MCF 10A (cell line): ENCODE data around the gene ELL3. TPM values are rescaled to one million over a fixed set of nuclear protein-coding genes. Genes with fewer than 3 reads are reported as not detected.
"Not testable (repeated sequence)": the region's sequence is repeated elsewhere in the genome, so short reads cannot be mapped to it uniquely, and the experiment has no call there.

Experiments used
- BruUV-seq: library from RNA; stranded (reverse); fragments of 400-500 nt; replicated peaks from 2 replicates; lab custom pipeline; 2021; lab: Mats Ljungman, UMichigan
- CTCF ChIA-PET: fragments of 300-600 bp; sonication (Branson Sonifier 250); formaldehyde crosslinking; extraction: SDS; loops from one replicate; lab custom pipeline; 2021; ENCODE audit warnings: antibody characterized with exemption, inconsistent platforms; lab: Yijun Ruan, JAX
- POLR2A ChIA-PET: fragments of 300-600, 350-650 bp; sonication (Branson Sonifier 250); formaldehyde crosslinking; extraction: SDS; loops from one replicate; lab custom pipeline; 2020; ENCODE audit warnings: antibody characterized with exemption, inconsistent platforms; lab: Yijun Ruan, JAX
- DNase-seq: peaks from one replicate; pipeline ENCODE4 v3.0.0-alpha.2; 2018; ENCODE audit not compliant: unreplicated experiment
- H3K27ac Mint-ChIP-seq: one replicate; pipeline ENCODE4 v1.8.0; 2022; ENCODE audit warnings: mild to moderate bottlenecking, low read depth, mixed read lengths; ENCODE audit not compliant: unreplicated experiment
- H3K27me3 Mint-ChIP-seq: one replicate; pipeline ENCODE4 v1.8.0; 2022; ENCODE audit warnings: mixed read lengths; ENCODE audit not compliant: insufficient read depth, unreplicated experiment
- H3K36me3 Mint-ChIP-seq: one replicate; pipeline ENCODE4 v1.8.0; 2022; ENCODE audit warnings: mild to moderate bottlenecking, moderate library complexity, mixed read lengths; ENCODE audit not compliant: insufficient read depth, unreplicated experiment
- H3K4me1 Mint-ChIP-seq: one replicate; pipeline ENCODE4 v1.8.0; 2022; ENCODE audit warnings: mixed read lengths; ENCODE audit not compliant: insufficient read depth, unreplicated experiment
- H3K4me3 Mint-ChIP-seq: one replicate; pipeline ENCODE4 v1.8.0; 2022; ENCODE audit warnings: mild to moderate bottlenecking, moderate library complexity, mixed read lengths; ENCODE audit not compliant: unreplicated experiment
- H3K9me3 Mint-ChIP-seq: one replicate; pipeline ENCODE4 v1.8.0; 2022; ENCODE audit warnings: mixed read lengths; ENCODE audit not compliant: unreplicated experiment
- CTCF ChIP-seq: fragments of 200-600 bp; IDR thresholded peaks from one replicate; pipeline ENCODE4 v1.8.0; 2022; ENCODE audit warnings: antibody characterized with exemption, mild to moderate bottlenecking; ENCODE audit not compliant: unreplicated experiment
- intact Hi-C: fragments of 100-400 bp; cut with micrococcal nuclease; formaldehyde crosslinking; loops from 2 replicates; pipeline ENCODE4 v1.14.1; 2022
- microRNA-seq: library from miRNA; unstranded; fragments of <30 nt; microRNA quantifications from one replicate; pipeline ENCODE4 v1.2.0, GENCODE V29; 2022
- total RNA-seq: library from RNA; stranded (reverse); gene quantifications from 2 replicates; pipeline ENCODE4 v1.2.3, GENCODE V29; 2022

ELL3 gene
- total RNA-seq, 1 experiment from 2014 or later: 0.86 TPM

DNA sequence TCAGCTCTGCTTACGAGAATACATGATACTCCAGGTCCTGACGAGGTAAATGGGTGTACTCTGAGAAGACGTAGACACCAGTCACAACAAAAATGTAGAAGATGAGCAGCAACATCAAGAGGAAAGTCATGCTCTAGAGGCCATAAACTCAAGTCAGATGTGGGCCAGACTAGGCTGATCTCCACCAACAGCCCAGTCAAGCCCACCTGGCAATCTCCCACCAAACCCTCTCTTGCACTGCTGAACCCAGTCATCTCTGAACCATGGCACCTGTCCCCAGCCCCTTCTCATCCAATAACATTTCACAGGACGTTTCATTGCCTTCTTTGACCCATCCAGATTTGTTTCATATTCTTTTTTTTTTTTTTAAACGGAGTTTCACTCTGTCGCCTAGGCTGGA is 41.4 kb downstream of the ELL3 start:
- no peak overlapping the region for H3K4me3 Mint-ChIP-seq
- H3K27ac Mint-ChIP-seq: no peak overlapping the region
- no peaks in the 10 kb centered on the region for H3K9me3 Mint-ChIP-seq
- DNase-seq: no peak
- intact Hi-C loops: no loop called here
- peaks cover 17% of the 10 kb centered on the region for H3K27me3 Mint-ChIP-seq
- ChIA-PET CTCF (no interaction called here), POLR2A (interaction anchor here (0.6 kb wide), 1 partner anchor 982 kb away, joined by 3 read pairs; no protein-coding TSS in a partner anchor)
- no TSS peak for BruUV-seq
- H3K36me3 Mint-ChIP-seq: no peaks in the 10 kb centered on the region
- TF ChIP-seq CTCF: no peak
- H3K4me1 Mint-ChIP-seq: no peaks in the 10 kb centered on the region

- POLR2A ChIA-PET: interaction anchor here (1.1 kb wide), 1 partner anchor 18 kb away, joined by 5 read pairs; the partner anchor contains the start of gene PDIA3
- H3K4me3 Mint-ChIP-seq, H3K4me1 Mint-ChIP-seq, intact Hi-C loops, DNase-seq, H3K9me3 Mint-ChIP-seq, BruUV-seq, H3K36me3 Mint-ChIP-seq, CTCF ChIA-PET, H3K27ac Mint-ChIP-seq: not testable (repeated sequence)
- H3K27me3 Mint-ChIP-seq: peaks cover 17% of the 10 kb centered on the region
Observed at GRCh38 chr15:43728053-43728725, 48.6 kb downstream of the ELL3 start.

DNA sequence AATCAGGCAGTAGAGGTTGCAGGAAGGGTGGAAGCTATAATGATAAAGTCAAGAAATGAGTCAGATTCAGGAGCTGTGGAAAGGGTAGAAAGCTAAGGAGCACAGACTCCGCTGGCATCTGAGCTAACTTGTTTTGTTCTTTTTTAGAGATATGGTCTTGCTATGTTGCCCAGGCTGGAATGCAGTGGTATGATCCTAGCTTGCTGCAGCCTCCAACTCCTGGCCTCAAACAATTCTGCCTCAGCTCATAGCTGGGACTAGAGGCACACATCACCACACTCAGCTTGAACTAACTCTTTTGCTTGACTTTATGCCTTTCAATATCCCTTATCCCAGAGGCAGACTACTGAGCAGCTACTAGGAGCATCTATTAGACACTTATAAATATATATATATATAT is 50.5 kb downstream of the ELL3 start:
- H3K4me3 Mint-ChIP-seq, POLR2A ChIA-PET, intact Hi-C loops, DNase-seq, CTCF ChIA-PET, H3K27ac Mint-ChIP-seq, H3K36me3 Mint-ChIP-seq, H3K4me1 Mint-ChIP-seq, H3K27me3 Mint-ChIP-seq, H3K9me3 Mint-ChIP-seq, BruUV-seq: not testable (repeated sequence)

GRCh38 chr15:43723151-43723550 is 53.6 kb downstream of the ELL3 start:
- no peaks in the 10 kb centered on the region for H3K36me3 Mint-ChIP-seq
- CTCF ChIA-PET: interaction anchor here (0.6 kb wide), 1 partner anchor 717 kb away, joined by 3 read pairs; no protein-coding TSS in a partner anchor
- BruUV-seq: no TSS peak
- no peak for DNase-seq
- no peak overlapping the region for H3K4me3 Mint-ChIP-seq
- no peak for TF ChIP-seq CTCF
- intact Hi-C loops: no loop called here
- no peaks in the 10 kb centered on the region for H3K27me3 Mint-ChIP-seq
- POLR2A ChIA-PET: no interaction called here
- H3K27ac Mint-ChIP-seq: no peak overlapping the region
- no peaks in the 10 kb centered on the region for H3K9me3 Mint-ChIP-seq
- H3K4me1 Mint-ChIP-seq: no peaks in the 10 kb centered on the region

Small RNAs within 50 kb of the gene (microRNA-seq; reads per million reads assigned to microRNA genes)
- gene MIR1282: not detected

Other genes with a start within 250 kb of the ELL3 start
- 56.8 and 64.0 TPM in 2 replicates for gene PPIP5K1, start 186.8 kb downstream of the ELL3 start, total RNA-seq
- gene CKMT1B, start 182.9 kb downstream of the ELL3 start, total RNA-seq: 10.8 and 19.0 TPM in 2 replicates
- gene STRC, start 158.2 kb downstream of the ELL3 start, total RNA-seq: 0.98 and 1.0 TPM in 2 replicates
- gene CATSPER2, start 128.1 kb downstream of the ELL3 start, total RNA-seq: 7.0 and 7.5 TPM in 2 replicates
- 11.4 and 27.5 TPM in 2 replicates for gene CKMT1A, start 83.1 kb downstream of the ELL3 start, total RNA-seq
- gene PDIA3, start 30.5 kb downstream of the ELL3 start, total RNA-seq: 630 and 765 TPM in 2 replicates
- gene SERF2, start 15.4 kb upstream of the ELL3 start, total RNA-seq: 697 and 717 TPM in 2 replicates
- 0.20 TPM in 1 of 2 replicates, not detected in the other for gene SERINC4, start 23.3 kb upstream of the ELL3 start, total RNA-seq
- 31.1 and 34.5 TPM in 2 replicates for gene HYPK, start 23.6 kb upstream of the ELL3 start, total RNA-seq
- 23.0 and 26.5 TPM in 2 replicates for gene MFAP1, start 47.7 kb upstream of the ELL3 start, total RNA-seq
- 3.0 and 6.9 TPM in 2 replicates for gene WDR76, start 50.0 kb upstream of the ELL3 start, total RNA-seq